GM12875 (cell line): ENCODE results near the gene ZNF487.
"Not testable (repeated sequence)": the region's sequence is repeated elsewhere in the genome, so short reads cannot be mapped to it uniquely, and the experiment has no call there.

Experiments used
- H3K4me3 ChIP-seq: one replicate; pipeline ENCODE4 v1.5.1; 2011; ENCODE audit warnings: low read depth, low read length, control low read depth
- CTCF ChIP-seq: IDR thresholded peaks from 2 replicates; pipeline ENCODE4 v1.5.1; 2011; ENCODE audit warnings: low read depth, mild to moderate bottlenecking, control low read depth, inconsistent platforms, low read length, moderate library complexity, borderline replicate concordance; ENCODE audit not compliant: insufficient read depth

The ZNF487 gene

GRCh38 chr10:43436291-43437140 is at the start of gene ZNF487:
ZNF487 (plus strand) TSS chr10:43437111; CDS start chr10:43475814, 38,703 bp downstream.
- TF ChIP-seq CTCF = no peak
- peak within 1 kb of the TSS; percentile 72 for H3K4me3 ChIP-seq

GRCh38 chr10:43387678-43388032 is 49.3 kb upstream of the ZNF487 start:
- TF ChIP-seq CTCF = no peak
- no peak overlapping the region for H3K4me3 ChIP-seq

GRCh38 chr10:43389867-43390266 is 47.0 kb upstream of the ZNF487 start:
- no peak for TF ChIP-seq CTCF
- H3K4me3 ChIP-seq = no peak overlapping the region

- no peak overlapping the region for H3K4me3 ChIP-seq
- no peak for TF ChIP-seq CTCF
Observed at GRCh38 chr10:43390333-43390732, 46.6 kb upstream of the ZNF487 start.

GRCh38 chr10:43390759-43391158 is 46.2 kb upstream of the ZNF487 start:
- H3K4me3 ChIP-seq = no peak overlapping the region
- peak; percentile 50; the same call in 1 of the 2 replicates for TF ChIP-seq CTCF

- no peak for TF ChIP-seq CTCF
- H3K4me3 ChIP-seq = no peak overlapping the region
Observed at GRCh38 chr10:43391496-43391895, 45.4 kb upstream of the ZNF487 start.

- no peak overlapping the region for H3K4me3 ChIP-seq
- no peak for TF ChIP-seq CTCF
Observed at GRCh38 chr10:43392748-43393147, 44.2 kb upstream of the ZNF487 start.

GRCh38 chr10:43393186-43393585 is 43.7 kb upstream of the ZNF487 start:
- not testable (repeated sequence) for H3K4me3 ChIP-seq
